IMR-90 (cell line): ENCODE results near the gene SNTG2. TPM values are rescaled to one million over a fixed set of nuclear protein-coding genes. Genes with fewer than 3 reads are reported as not detected.

ENCODE experiments used
- ATAC-seq: fragments of 200-7000 bp; cut with Tn5 transposase; 2 replicates; pipeline ENCODE4 v1.9.1; 2020; ENCODE audit warnings: low read depth, mild to moderate bottlenecking, moderate library complexity
- BruUV-seq: library from RNA; stranded (reverse); fragments of 400-500 nt; replicated peaks from 2 replicates; lab custom pipeline; 2021; lab: Mats Ljungman, UMichigan
- CTCF ChIA-PET: fragments of 300-600 bp; formaldehyde crosslinking; extraction: SDS; loops from one replicate; lab custom pipeline; 2021; ENCODE audit warnings: antibody characterized with exemption; lab: Yijun Ruan, JAX
- POLR2A ChIA-PET: fragments of 300-600 bp; sonication (Branson Sonifier 250); formaldehyde crosslinking; loops from one replicate; lab custom pipeline; 2022; ENCODE audit warnings: antibody characterized with exemption; ENCODE audit not compliant: unreplicated experiment; lab: Charles Lee
- DNase-seq: peaks from one replicate; pipeline ENCODE4 v3.0.0; 2013
- H2AFZ ChIP-seq: replicated peaks from 2 replicates; pipeline ENCODE3; 2013; ENCODE audit warnings: low read length, mild to moderate bottlenecking; ENCODE audit not compliant: poor library complexity
- H2AK5ac ChIP-seq: 2 replicates; pipeline ENCODE4 v1.6.1; 2013; ENCODE audit warnings: low read depth, low read length, inconsistent platforms
- H2AK9ac ChIP-seq: replicated peaks from 2 replicates; pipeline ENCODE3; 2013; ENCODE audit warnings: mild to moderate bottlenecking, low read depth, low read length, moderate library complexity; ENCODE audit not compliant: poor library complexity
- H2BK120ac ChIP-seq: 2 replicates; pipeline ENCODE4 v1.6.1; 2013; ENCODE audit warnings: low read depth, low read length, inconsistent platforms
- H2BK15ac ChIP-seq: 3 replicates; pipeline ENCODE4 v1.6.1; 2013; ENCODE audit warnings: low read depth, low read length, inconsistent platforms
- H2BK20ac ChIP-seq: 2 replicates; pipeline ENCODE4 v1.6.1; 2013; ENCODE audit warnings: low read depth, mild to moderate bottlenecking, inconsistent platforms, low read length, moderate library complexity
- H2BK5ac ChIP-seq: 2 replicates; pipeline ENCODE4 v1.6.1; 2013; ENCODE audit warnings: mild to moderate bottlenecking, low read depth, low read length, inconsistent platforms; ENCODE audit not compliant: poor library complexity, severe bottlenecking
- H3K14ac ChIP-seq: replicated peaks from 2 replicates; pipeline ENCODE4 v1.6.1; 2013; ENCODE audit warnings: low read depth, low read length, inconsistent platforms
- H3K18ac ChIP-seq: 2 replicates; pipeline ENCODE4 v1.6.1; 2013; ENCODE audit warnings: low read depth, low read length, control low read depth
- H3K23ac ChIP-seq: 2 replicates; pipeline ENCODE4 v1.6.1; 2013; ENCODE audit warnings: low read depth, low read length, inconsistent platforms
- H3K27ac ChIP-seq: 2 replicates; pipeline ENCODE4 v1.5.1; 2013; ENCODE audit warnings: mild to moderate bottlenecking, control low read depth, low read length; ENCODE audit not compliant: insufficient read depth
- H3K27me3 ChIP-seq: 2 replicates; pipeline ENCODE4 v1.6.1; 2013; ENCODE audit warnings: low read length; ENCODE audit not compliant: control insufficient read depth, insufficient read depth
- H3K36me3 ChIP-seq: 2 replicates; pipeline ENCODE4 v1.6.1; 2013; ENCODE audit warnings: low read length, mixed read lengths; ENCODE audit not compliant: control insufficient read depth, insufficient read depth
- H3K4ac ChIP-seq: 2 replicates; pipeline ENCODE4 v1.6.1; 2013; ENCODE audit warnings: low read depth, low read length, inconsistent platforms
- H3K4me1 ChIP-seq: 2 replicates; pipeline ENCODE4 v1.6.1; 2013; ENCODE audit warnings: low read length, mixed read lengths; ENCODE audit not compliant: control insufficient read depth, insufficient read depth
- H3K4me2 ChIP-seq: 2 replicates; pipeline ENCODE4 v1.6.1; 2013; ENCODE audit warnings: low read depth, mild to moderate bottlenecking, control low read depth, low read length, moderate library complexity
- H3K4me3 ChIP-seq: 2 replicates; pipeline ENCODE4 v1.5.1; 2013; ENCODE audit warnings: low read depth, mild to moderate bottlenecking, control low read depth, low read length, moderate library complexity; ENCODE audit not compliant: insufficient read depth
- H3K56ac ChIP-seq: 2 replicates; pipeline ENCODE4 v1.6.1; 2013; ENCODE audit warnings: low read length, inconsistent platforms; ENCODE audit not compliant: insufficient read depth; ENCODE audit errors: extremely low read depth
- H3K79me1 ChIP-seq, 2 experiments: 2 replicates each; pipeline ENCODE4 v1.6.1; 2013; ENCODE audit warnings: low read length in 2 of 2, inconsistent platforms in 1 of 2, low read depth in 1 of 2
- H3K9ac ChIP-seq: 2 replicates; pipeline ENCODE4 v1.6.1; 2013; ENCODE audit warnings: low read depth, low read length, control low read depth
- H3K9me1 ChIP-seq: 2 replicates; pipeline ENCODE4 v1.6.1; 2013; ENCODE audit warnings: low read length, inconsistent platforms; ENCODE audit not compliant: insufficient read depth
- H3K9me3 ChIP-seq: 2 replicates; pipeline ENCODE4 v1.6.1; 2013; ENCODE audit warnings: low read length; ENCODE audit not compliant: control insufficient read depth, insufficient read depth
- H4K20me1 ChIP-seq: 2 replicates; pipeline ENCODE4 v1.6.1; 2013; ENCODE audit warnings: low read length, inconsistent platforms; ENCODE audit not compliant: insufficient read depth
- H4K5ac ChIP-seq: 2 replicates; pipeline ENCODE4 v1.6.1; 2013; ENCODE audit warnings: mild to moderate bottlenecking, low read depth, low read length, control low read depth
- H4K8ac ChIP-seq, 2 experiments: 2 replicates each; pipeline ENCODE4 v1.6.1; 2013; ENCODE audit warnings: low read depth in 2 of 2, low read length in 2 of 2, control low read depth in 1 of 2, inconsistent platforms in 1 of 2
- H4K91ac ChIP-seq: 2 replicates; pipeline ENCODE4 v1.6.1; 2013; ENCODE audit warnings: low read depth, low read length, inconsistent platforms; ENCODE audit not compliant: insufficient read depth
- BHLHE40 ChIP-seq: fragments of 150-350 bp; IDR thresholded peaks from 2 replicates; pipeline ENCODE4 v1.6.1; 2016; ENCODE audit warnings: mild to moderate bottlenecking, low read depth, low read length
- CEBPB ChIP-seq: IDR thresholded peaks from 2 replicates; pipeline ENCODE4 v1.6.1; 2012; ENCODE audit warnings: low read depth, low read length, improper control_type of control experiment
- CHD1 ChIP-seq: IDR thresholded peaks from 2 replicates; pipeline ENCODE4 v1.6.1; 2012; ENCODE audit warnings: low read depth, low read length, improper control_type of control experiment
- FOS ChIP-seq: fragments of 150-350 bp; IDR thresholded peaks from 2 replicates; pipeline ENCODE4 v1.6.1; 2016; ENCODE audit warnings: low read depth, low read length
- MAFK ChIP-seq: IDR thresholded peaks from 2 replicates; pipeline ENCODE4 v1.6.1; 2012; ENCODE audit warnings: low read depth, low read length, improper control_type of control experiment
- MAZ ChIP-seq: IDR thresholded peaks from 2 replicates; pipeline ENCODE4 v1.6.1; 2012; ENCODE audit warnings: low read depth, mild to moderate bottlenecking, low read length, improper control_type of control experiment, moderate library complexity, borderline replicate concordance
- MXI1 ChIP-seq: IDR thresholded peaks from 2 replicates; pipeline ENCODE4 v1.6.1; 2012; ENCODE audit warnings: low read depth, mild to moderate bottlenecking, low read length, moderate library complexity, borderline replicate concordance
- NFE2L2 ChIP-seq: fragments of 150-350 bp; IDR thresholded peaks from 2 replicates; pipeline ENCODE4 v1.6.1; 2016; ENCODE audit warnings: low read depth, mild to moderate bottlenecking, low read length
- POLR2A ChIP-seq: IDR thresholded peaks from 2 replicates; pipeline ENCODE4 v1.6.1; 2012; ENCODE audit warnings: mild to moderate bottlenecking, low read depth, low read length
- RAD21 ChIP-seq: IDR thresholded peaks from 2 replicates; pipeline ENCODE4 v1.6.1; 2012; ENCODE audit warnings: low read length, improper control_type of control experiment
- RCOR1 ChIP-seq: IDR thresholded peaks from 2 replicates; pipeline ENCODE4 v1.6.1; 2012; ENCODE audit warnings: mild to moderate bottlenecking, low read length, improper control_type of control experiment; ENCODE audit not compliant: insufficient replicate concordance
- RFX5 ChIP-seq: IDR thresholded peaks from 2 replicates; pipeline ENCODE4 v1.8.0; 2012; ENCODE audit warnings: low read depth, mild to moderate bottlenecking, low read length, moderate library complexity
- SMC3 ChIP-seq: fragments of 150-350 bp; IDR thresholded peaks from 2 replicates; pipeline ENCODE4 v1.6.1; 2016; ENCODE audit warnings: low read depth, mild to moderate bottlenecking, antibody characterized with exemption, low read length, moderate library complexity
- WGBS, 2 experiments: methylation state at CpG; one replicate each; pipeline versions ENCODE4 v1.1.5 to v1.1.7; 2013; ENCODE audit warnings: missing lambda C conversion rate in 2 of 2; ENCODE audit not compliant: insufficient read length in 1 of 2; ENCODE audit errors: extremely low coverage in 2 of 2; 5-methylcytosine and 5-hydroxymethylcytosine counted together
- dilution Hi-C: fragments of 300-500 bp; cut with HindIII; formaldehyde crosslinking; loops from one replicate; pipeline ENCODE4 v1.14.3; 2018; ENCODE audit warnings: low sequenced_read_pairs; ENCODE audit not compliant: unreplicated experiment
- in situ Hi-C: fragments of 300-500 bp; cut with MboI; formaldehyde crosslinking; loops from 3 replicates; pipeline ENCODE4 v1.14.3; 2019; ENCODE audit warnings: low sequenced_read_pairs, inconsistent platforms, mixed read lengths
- intact Hi-C: fragments of 100-400 bp; cut with micrococcal nuclease; formaldehyde crosslinking; loops from 2 replicates; pipeline ENCODE4 v1.10.0; 2022
- polyA plus RNA-seq, 3 experiments: library from polyadenylated mRNA; depleted of rRNA; stranded (reverse); fragments of >200 nt; gene quantifications; 2 replicates each; pipeline ENCODE4 v1.2.3, GENCODE V29; 2012; ENCODE audit warnings: low replicate concordance in 1 of 3
- total RNA-seq: library from RNA; depleted of rRNA; stranded (reverse); fragments of >200 nt; gene quantifications from 2 replicates; pipeline ENCODE4 v1.2.3, GENCODE V29; 2012
- TF ChIP-seq, protein P1 (sequence below): fragments of 150-350 bp; IDR thresholded peaks from 2 replicates; pipeline ENCODE4 v1.6.1; 2016; ENCODE audit warnings: low read depth, mild to moderate bottlenecking, low read length, moderate library complexity, borderline replicate concordance
- TF ChIP-seq, protein P2 (sequence below): conservative IDR thresholded peaks from 2 replicates; pipeline ENCODE4 v1.5.1; 2012; ENCODE audit warnings: mild to moderate bottlenecking, low read depth, low read length, improper control_type of control experiment

SNTG2 gene
- total and polyA plus RNA-seq, 2 of the 4 experiments (the other 2 are of a cell fraction): under 0.01 to 0.17 TPM

DNA sequence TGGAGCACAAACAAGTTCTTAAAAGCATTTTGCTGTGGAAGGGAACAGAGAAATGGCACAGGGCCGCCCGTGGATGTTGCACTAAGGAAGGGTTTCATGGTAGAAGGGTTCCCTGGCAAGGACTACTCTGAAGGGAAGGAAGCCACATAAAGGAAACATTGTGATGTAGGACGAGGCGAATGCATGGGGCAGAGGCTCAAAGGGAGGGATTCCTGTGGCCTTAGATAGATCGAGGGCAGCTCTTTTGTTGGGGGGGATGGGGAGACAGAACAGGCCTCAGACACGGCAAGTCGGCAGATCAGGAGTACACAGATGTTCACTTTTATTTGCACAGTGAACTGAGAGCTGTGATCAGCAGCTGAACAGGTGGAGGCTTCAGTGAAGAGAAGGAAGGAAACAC lies 205.4 kb downstream of the SNTG2 start (continued):
- TF ChIP-seq RAD21: no peak

DNA sequence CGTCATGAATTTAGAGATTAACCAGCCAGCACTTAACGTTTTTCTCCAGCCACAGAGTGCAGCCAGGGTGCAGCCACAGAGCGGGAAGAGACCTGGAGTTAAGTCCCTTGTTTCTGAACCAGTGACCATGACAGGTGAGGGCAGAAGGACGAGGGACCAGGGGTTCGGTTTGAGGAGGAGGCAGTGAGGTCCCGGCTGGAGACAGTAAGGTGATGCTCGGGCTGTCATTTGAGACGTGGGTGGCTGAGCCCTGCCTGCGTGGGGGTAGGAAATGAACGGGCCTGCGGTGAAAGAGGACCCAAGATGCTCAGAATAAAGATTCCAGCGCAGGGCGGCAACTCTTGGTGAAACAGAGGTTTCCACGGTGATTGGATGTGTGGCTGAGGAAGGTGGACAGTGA lies 205.9 kb downstream of the SNTG2 start:
- POLR2A ChIA-PET: no interaction called here
- Histone ChIP-seq H2BK5ac (no peak overlapping the region), H3K36me3 (no peaks in the 10 kb centered on the region), H3K56ac (no peak overlapping the region), H3K9ac (no peak overlapping the region), H3K27me3 (no peaks in the 10 kb centered on the region), H3K9me1 (no peaks in the 10 kb centered on the region), H3K79me1 (no peaks in the 10 kb centered on the region), H3K4me2 (no peak overlapping the region), H2AFZ (no peak overlapping the region), H3K18ac (no peak overlapping the region), H4K20me1 (no peaks in the 10 kb centered on the region), H4K8ac (no peak overlapping the region), H3K27ac (no peak overlapping the region), H3K23ac (no peak overlapping the region), H3K4ac (no peak overlapping the region), H2BK15ac (no peak overlapping the region), H3K4me1 (no peaks in the 10 kb centered on the region), H2AK9ac (no peak overlapping the region), H2BK120ac (no peak overlapping the region), H4K5ac (no peak overlapping the region), H3K14ac (no peak overlapping the region), H2AK5ac (no peak overlapping the region), H4K91ac (no peak overlapping the region), H2BK20ac (no peak overlapping the region), H3K4me3 (no peak overlapping the region), H3K9me3 (peaks cover 23% of the 10 kb centered on the region)
- intact Hi-C loops (no loop called here), in situ Hi-C loops (no loop called here), dilution Hi-C loops (no loop called here)
- BruUV-seq: no TSS peak
- ATAC-seq (no peak), DNase-seq (no peak)
- CTCF ChIA-PET: no interaction called here
- WGBS, 2 experiments: 36% methylated on average over 3 of the region's 14 CpGs; no CpG with 5 or more reads in 1 of the 2 experiments
- no peak for TF ChIP-seq POLR2A
- no peak for TF ChIP-seq NFE2L2
- TF ChIP-seq CEBPB: no peak
- TF ChIP-seq MXI1: no peak
- TF ChIP-seq BHLHE40: no peak
- no peak for TF ChIP-seq RCOR1
- TF ChIP-seq SMC3: no peak
- no peak for TF ChIP-seq MAFK
- TF ChIP-seq CHD1: no peak
- TF ChIP-seq RAD21: no peak
- TF ChIP-seq FOS: no peak
- TF ChIP-seq, protein P1, sequence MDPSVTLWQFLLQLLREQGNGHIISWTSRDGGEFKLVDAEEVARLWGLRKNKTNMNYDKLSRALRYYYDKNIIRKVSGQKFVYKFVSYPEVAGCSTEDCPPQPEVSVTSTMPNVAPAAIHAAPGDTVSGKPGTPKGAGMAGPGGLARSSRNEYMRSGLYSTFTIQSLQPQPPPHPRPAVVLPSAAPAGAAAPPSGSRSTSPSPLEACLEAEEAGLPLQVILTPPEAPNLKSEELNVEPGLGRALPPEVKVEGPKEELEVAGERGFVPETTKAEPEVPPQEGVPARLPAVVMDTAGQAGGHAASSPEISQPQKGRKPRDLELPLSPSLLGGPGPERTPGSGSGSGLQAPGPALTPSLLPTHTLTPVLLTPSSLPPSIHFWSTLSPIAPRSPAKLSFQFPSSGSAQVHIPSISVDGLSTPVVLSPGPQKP: no peak
- TF ChIP-seq RFX5: no peak
- TF ChIP-seq MAZ: no peak
- TF ChIP-seq, protein P2, sequence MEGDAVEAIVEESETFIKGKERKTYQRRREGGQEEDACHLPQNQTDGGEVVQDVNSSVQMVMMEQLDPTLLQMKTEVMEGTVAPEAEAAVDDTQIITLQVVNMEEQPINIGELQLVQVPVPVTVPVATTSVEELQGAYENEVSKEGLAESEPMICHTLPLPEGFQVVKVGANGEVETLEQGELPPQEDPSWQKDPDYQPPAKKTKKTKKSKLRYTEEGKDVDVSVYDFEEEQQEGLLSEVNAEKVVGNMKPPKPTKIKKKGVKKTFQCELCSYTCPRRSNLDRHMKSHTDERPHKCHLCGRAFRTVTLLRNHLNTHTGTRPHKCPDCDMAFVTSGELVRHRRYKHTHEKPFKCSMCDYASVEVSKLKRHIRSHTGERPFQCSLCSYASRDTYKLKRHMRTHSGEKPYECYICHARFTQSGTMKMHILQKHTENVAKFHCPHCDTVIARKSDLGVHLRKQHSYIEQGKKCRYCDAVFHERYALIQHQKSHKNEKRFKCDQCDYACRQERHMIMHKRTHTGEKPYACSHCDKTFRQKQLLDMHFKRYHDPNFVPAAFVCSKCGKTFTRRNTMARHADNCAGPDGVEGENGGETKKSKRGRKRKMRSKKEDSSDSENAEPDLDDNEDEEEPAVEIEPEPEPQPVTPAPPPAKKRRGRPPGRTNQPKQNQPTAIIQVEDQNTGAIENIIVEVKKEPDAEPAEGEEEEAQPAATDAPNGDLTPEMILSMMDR: no peak
